GM04503 (cell line): ENCODE measurements around the gene CERS4.
"Not testable (repeated sequence)": the region's sequence is repeated elsewhere in the genome, so short reads cannot be mapped to it uniquely, and the experiment has no call there.

ENCODE experiments used
- DNase-seq: peaks from one replicate; pipeline ENCODE4 v3.0.0-alpha.2; 2012; ENCODE audit warnings: low read depth

The CERS4 gene

GRCh38 chr19:8261881-8262280, 52.7 kb downstream of the CERS4 start:
- DNase-seq, result no peak

GRCh38 chr19:8262431-8262830, 53.3 kb downstream of the CERS4 start:
- no peak for DNase-seq

DNA sequence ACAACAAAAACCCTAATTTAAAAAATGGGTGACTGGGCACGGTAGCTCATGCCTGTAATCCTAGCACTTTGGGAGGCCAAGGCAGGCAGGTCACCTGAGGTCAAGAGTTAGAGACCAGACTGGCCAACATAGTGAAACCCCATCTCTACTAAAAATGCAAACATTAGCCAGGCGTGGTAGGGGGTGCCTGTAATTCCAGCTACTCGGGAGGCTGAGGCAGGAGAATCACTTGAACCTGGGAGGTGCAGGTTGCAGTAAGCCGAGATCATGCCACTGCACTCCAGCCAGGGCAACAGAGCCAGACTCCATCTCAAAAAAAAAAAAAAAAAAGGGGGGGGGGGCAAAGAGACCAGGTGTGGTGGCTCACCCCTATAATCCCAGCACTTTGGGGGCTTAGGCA, 55.1 kb downstream of the CERS4 start:
- not testable (repeated sequence) for DNase-seq

DNA sequence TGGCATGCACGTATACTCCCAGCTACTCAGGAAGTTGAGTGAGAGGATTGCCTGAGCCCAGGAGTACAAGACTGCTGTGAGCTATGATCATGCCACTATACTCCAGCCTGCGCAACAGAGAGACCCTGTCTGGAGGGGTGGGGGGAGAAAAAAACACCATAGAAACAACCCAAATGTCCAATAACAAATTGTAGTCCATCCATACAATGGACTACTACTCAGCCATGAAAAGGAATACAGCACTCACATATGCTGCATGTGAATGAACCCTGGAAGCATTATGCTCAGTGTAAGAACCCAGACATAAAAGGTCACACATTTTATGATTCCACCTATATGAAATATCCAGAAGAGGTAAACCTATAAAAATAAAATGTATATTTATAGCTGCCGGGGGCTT, 56.7 kb downstream of the CERS4 start:
- DNase-seq, result no peak

- no peak for DNase-seq
These were observed 60.6 kb downstream of the CERS4 start for GRCh38 chr19:8269724-8270123.

GRCh38 chr19:8276508-8276907, 67.3 kb downstream of the CERS4 start:
- DNase-seq, result not testable (repeated sequence)

- not testable (repeated sequence) for DNase-seq
These were observed 82.2 kb downstream of the CERS4 start for GRCh38 chr19:8291337-8291736.

DNA sequence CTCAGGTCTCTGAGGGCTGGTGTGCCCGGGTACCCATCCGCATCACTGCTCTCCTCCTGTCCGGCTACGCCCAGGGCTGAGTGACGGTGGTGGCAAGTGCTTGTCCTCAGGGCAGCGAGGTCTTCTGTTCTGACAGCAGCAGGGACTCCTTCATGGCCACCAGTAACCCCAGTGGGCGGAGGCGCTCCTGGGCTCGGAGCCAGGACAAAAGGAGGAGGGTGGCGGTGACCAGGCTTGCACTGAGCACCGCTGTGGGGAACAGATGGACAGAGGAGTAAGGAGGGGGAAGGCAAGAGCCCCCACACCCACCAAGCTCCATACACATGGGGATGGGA, 93.2 kb downstream of the CERS4 start:
- no peak for DNase-seq

DNA sequence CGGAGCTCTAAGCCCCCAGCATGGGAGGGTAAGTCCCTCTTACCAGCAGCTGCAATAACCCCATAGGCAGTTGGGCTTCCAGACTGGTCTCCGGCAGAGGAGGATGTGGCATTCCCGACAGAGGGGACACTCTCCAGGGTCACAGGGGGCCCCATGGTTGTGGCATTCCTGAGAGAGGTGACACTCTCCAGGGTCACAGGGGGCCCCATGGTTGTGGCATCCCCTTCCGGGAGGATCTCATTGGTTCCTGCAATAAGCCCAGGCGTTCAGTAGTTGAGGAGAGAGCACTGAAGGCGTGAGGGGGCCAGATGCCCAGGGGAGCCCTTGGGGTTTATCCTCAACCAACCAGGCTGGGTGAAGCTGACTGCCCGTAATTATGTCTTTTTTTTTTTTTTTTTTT, 93.6 kb downstream of the CERS4 start:
- DNase-seq, result no peak

- DNase-seq, result no peak
These were observed 95.9 kb downstream of the CERS4 start for GRCh38 chr19:8304841-8305621.

DNA sequence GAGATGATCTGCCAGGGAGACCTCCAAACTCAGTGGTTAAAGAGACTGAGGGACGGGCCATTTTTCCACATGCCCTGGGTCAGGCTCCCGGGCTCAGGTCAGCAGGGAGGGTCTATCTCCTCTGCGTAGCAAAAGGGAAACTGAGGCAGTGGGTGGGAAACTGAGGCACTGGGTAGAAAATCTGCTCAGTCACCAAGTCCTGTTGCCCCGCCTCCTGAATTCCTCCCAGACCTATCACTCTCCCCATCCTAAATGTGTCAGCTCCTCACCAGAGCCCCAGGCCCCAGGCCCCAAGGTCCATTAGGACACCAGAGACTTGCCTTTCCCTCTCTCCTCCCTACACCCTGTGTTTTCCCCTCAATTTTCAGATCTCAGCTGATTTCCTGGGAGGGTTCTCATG, 96.6 kb downstream of the CERS4 start:
- DNase-seq, result no peak

GRCh38 chr19:8306235-8307054, 97.3 kb downstream of the CERS4 start:
- DNase-seq, result no peak

- no peak for DNase-seq
These were observed 98.3 kb downstream of the CERS4 start for GRCh38 chr19:8307400-8307964.

DNA sequence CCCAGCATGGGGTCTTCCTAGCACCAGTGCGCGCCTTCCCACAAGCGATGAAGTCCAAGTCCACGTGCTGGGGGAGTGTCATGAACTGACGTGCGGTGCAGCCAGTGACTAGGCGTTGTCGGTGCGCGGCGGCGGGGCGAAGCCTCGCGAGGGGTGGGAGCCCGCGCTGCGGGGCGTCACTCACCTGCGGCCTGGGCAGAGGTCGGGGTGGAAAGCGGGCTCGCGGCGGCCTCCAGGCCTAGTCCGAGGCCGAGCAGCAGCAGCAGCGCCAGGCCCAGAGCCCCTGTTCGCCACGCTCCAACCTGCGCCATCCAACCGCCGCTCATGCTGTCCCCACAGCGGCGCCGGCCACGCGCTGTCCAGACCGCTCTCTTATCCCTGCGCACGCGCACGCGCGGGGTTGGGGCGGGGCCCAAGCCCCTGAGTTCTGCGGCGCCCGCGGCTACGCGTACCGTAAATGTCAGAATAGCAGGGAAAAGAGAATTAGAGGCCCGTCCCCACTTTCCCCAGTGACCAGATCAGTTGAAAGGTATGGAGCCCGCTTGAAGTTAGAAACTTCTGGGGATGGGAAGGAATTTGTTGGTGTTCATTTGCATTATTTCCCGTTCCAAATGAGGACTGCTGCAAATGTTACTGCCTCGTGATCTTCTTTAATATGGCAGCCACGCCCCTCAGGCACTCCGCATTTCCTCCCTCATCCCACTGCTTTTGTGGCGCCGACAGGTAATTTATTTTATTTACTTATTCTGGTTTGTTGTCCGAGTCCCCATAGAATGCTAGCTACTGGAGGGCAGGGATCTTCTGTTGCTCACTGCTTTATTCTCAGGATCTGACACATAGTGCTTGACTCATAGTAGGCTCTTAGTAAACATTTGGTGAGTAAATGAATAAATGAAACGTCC, 99.0 kb downstream of the CERS4 start, which contains the start of gene CD320:
Gene CD320, minus strand, starts transcription at position 394 of the 902 bp plus-strand sequence. Its CDS starts 68 bp downstream, at position 326.
- peak; percentile 42 for DNase-seq

- no peak for DNase-seq
These were observed 99.7 kb downstream of the CERS4 start for GRCh38 chr19:8308891-8309291.

- no peak for DNase-seq
These were observed 101.3 kb downstream of the CERS4 start for GRCh38 chr19:8310342-8311055.

- no peak for DNase-seq
These were observed 102.5 kb downstream of the CERS4 start for GRCh38 chr19:8311461-8312260.
